DND-41 (cell line): ENCODE data around the gene ADM5.

Experiments
- CTCF ChIP-seq: IDR thresholded peaks from 2 replicates; pipeline ENCODE4 v1.5.1; 2012; ENCODE audit warnings: borderline replicate concordance, low read length, moderate library complexity, mild to moderate bottlenecking; ENCODE audit not compliant: poor library complexity, severe bottlenecking; ENCODE audit errors: extremely low read depth
- EZH2 ChIP-seq: IDR thresholded peaks from 3 replicates; pipeline ENCODE4 v1.6.1; 2012; ENCODE audit warnings: borderline replicate concordance, low read depth, mild to moderate bottlenecking, moderate library complexity, low read length, inconsistent platforms; ENCODE audit not compliant: severe bottlenecking

GRCh38 chr19:49645995-49646394 is 43.4 kb upstream of the ADM5 start:
- no peak for TF ChIP-seq CTCF
- TF ChIP-seq EZH2, result no peak
